Measurements from ENCODE around the gene ANKS1B. TPM values are rescaled to one million over a fixed set of nuclear protein-coding genes. Genes with fewer than 3 reads are reported as not detected.

The ANKS1B gene
- total RNA-seq, 6 experiments from 2014 or later: 0.31 to 0.66 (median 0.37) TPM

DNA sequence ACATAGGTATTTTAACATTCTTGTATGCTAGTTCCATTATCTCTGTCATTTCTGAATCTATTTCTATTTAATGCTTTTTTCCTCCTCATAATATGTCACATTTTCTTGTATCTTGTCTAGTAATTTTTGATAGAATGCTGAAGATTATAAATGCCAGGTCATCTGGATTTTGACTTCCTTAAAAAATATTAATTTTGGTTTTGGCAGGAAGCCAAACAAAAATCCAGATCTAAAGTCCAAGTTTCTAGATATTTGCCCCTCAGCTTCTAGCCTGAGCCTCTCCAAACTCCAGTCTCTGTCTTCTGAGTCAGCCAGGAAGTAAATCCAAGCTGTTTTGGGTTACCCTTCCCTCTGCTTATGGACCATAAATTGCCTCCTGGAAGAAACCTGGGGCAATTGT is 1004.2 kb downstream of the ANKS1B start:
- Mint-ChIP-seq H3K4me1 (ENCODE audit: low read depth) (no peaks in the 10 kb centered on the region), H3K9me3 (peaks cover 5% of the 10 kb centered on the region; the same call in 1 of the 2 replicates), H3K27ac (no peak overlapping the region), H3K4me3 (no peak overlapping the region), H3K27me3 (ENCODE audit: insufficient read depth) (peaks cover 2% of the 10 kb centered on the region; the same call in 1 of the 2 replicates), H3K36me3 (ENCODE audit: low read depth) (no peaks in the 10 kb centered on the region)
- TF ChIP-seq, protein P1, sequence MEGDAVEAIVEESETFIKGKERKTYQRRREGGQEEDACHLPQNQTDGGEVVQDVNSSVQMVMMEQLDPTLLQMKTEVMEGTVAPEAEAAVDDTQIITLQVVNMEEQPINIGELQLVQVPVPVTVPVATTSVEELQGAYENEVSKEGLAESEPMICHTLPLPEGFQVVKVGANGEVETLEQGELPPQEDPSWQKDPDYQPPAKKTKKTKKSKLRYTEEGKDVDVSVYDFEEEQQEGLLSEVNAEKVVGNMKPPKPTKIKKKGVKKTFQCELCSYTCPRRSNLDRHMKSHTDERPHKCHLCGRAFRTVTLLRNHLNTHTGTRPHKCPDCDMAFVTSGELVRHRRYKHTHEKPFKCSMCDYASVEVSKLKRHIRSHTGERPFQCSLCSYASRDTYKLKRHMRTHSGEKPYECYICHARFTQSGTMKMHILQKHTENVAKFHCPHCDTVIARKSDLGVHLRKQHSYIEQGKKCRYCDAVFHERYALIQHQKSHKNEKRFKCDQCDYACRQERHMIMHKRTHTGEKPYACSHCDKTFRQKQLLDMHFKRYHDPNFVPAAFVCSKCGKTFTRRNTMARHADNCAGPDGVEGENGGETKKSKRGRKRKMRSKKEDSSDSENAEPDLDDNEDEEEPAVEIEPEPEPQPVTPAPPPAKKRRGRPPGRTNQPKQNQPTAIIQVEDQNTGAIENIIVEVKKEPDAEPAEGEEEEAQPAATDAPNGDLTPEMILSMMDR (IDR thresholded peaks at IDR 0.05): no peak
- DNase-seq: no peak

DNA sequence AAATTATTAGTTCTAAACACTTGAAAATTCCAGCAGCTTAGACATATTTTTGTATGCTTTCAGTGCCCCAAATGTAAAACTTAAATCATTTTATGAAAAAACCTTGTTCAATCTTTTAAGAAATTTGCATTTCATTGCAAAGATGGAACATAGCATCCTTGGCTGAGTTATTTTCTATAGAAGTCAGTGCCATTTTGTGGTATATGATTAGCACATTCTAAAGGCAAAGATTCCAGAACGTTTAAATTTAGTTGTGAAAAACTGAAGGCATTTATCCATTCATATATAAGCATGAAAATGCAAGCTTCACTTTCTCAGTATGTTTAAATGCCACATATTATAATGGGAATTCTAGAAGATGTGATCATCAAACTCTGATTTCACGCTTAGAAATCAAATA is 1007.5 kb downstream of the ANKS1B start:
- Mint-ChIP-seq H3K4me3 (no peak overlapping the region), H3K9me3 (peaks cover 5% of the 10 kb centered on the region; the same call in 1 of the 2 replicates), H3K27me3 (ENCODE audit: insufficient read depth) (peaks cover 2% of the 10 kb centered on the region; the same call in 1 of the 2 replicates), H3K4me1 (ENCODE audit: low read depth) (no peaks in the 10 kb centered on the region), H3K36me3 (ENCODE audit: low read depth) (no peaks in the 10 kb centered on the region), H3K27ac (no peak overlapping the region)
- DNase-seq: no peak
- TF ChIP-seq, protein P1 (IDR thresholded peaks at IDR 0.05): no peak

DNA sequence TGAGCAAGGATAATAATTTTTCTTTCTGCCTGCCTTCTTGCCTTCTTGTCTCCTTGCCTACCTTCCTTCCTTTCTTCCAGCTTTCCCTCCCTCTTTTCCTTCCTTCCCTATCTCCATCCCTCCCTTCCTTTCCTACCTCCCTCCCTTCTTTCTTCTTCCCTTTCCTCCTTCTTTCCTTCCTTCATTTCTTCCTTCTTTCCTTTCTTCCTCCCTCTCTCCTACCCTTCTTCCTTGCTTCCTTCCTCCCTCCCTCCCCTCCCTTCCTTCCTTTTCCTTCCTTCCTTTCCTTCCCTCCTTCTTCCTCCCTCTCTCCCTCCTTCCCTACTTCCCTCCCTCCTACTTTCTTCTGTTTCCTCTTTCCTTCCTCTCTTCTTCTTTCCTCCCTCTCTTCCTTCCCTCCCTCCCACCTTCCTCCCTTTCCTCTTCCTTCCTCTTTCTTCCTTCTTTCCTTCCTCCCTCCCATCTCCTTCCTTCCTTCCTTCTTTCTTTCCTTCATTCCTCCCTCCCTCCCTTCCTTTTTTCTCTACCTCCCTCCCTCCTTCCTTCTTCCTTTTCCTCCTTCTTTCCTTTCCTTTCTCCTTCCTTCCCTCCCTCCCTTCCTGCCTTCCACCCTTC is 1009.9 kb downstream of the ANKS1B start:
- no peak overlapping the region for H3K27ac Mint-ChIP-seq
- H3K9me3 Mint-ChIP-seq: no peaks in the 10 kb centered on the region; the same call in 1 of the 2 replicates
- DNase-seq: no peak
- H3K4me3 Mint-ChIP-seq: no peak overlapping the region
- TF ChIP-seq, protein P1 (IDR thresholded peaks at IDR 0.05): no peak
- H3K4me1 Mint-ChIP-seq (ENCODE audit: low read depth): no peaks in the 10 kb centered on the region
- no peaks in the 10 kb centered on the region for H3K36me3 Mint-ChIP-seq (ENCODE audit: low read depth)
- H3K27me3 Mint-ChIP-seq (ENCODE audit: insufficient read depth): peaks cover 1% of the 10 kb centered on the region; the same call in 1 of the 2 replicates

DNA sequence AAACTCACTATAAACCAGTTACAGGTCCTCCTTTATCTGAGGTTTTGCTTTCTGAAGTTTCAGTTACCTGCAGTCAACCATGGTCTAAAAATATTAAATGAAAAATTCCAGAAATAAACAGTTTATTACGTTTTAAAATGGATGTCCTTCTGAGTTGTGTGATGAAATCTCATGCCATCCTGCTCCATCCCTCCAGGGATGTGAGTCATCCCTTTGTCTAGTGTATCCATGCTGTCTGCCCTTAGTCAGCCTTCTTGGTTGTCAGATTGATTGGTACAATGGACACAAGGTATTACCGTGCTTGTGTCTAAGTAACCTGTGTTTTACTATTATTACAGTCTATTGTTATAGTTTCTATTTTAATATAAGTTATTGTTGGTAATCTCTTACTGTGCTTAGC is 1011.3 kb downstream of the ANKS1B start:
- H3K4me1 Mint-ChIP-seq (ENCODE audit: low read depth): no peaks in the 10 kb centered on the region
- TF ChIP-seq, protein P1 (IDR thresholded peaks at IDR 0.05): no peak
- DNase-seq: no peak
- H3K9me3 Mint-ChIP-seq: no peaks in the 10 kb centered on the region
- no peaks in the 10 kb centered on the region for H3K36me3 Mint-ChIP-seq (ENCODE audit: low read depth)
- H3K27ac Mint-ChIP-seq: no peak overlapping the region
- H3K4me3 Mint-ChIP-seq: no peak overlapping the region
- H3K27me3 Mint-ChIP-seq (ENCODE audit: insufficient read depth): peaks cover 1% of the 10 kb centered on the region; the same call in 1 of the 2 replicates

DNA sequence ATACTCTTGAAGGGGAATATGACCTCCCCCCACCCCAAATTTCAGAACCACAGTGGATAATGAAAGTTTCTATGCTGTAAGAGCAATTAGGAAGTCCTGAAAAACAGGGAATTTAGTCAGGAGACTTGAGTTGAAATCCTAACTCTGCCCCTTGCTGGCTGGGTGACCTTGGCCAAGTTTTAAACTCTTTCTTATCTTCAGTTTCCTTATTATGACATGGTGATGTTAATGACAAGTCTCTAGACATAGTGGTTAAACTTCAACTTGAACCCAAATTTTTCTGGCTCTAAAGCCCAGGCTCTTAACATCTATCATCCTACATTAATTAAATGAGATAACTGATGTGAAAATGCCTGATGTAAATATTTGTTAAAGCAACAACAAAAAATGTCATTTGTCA is 1013.8 kb downstream of the ANKS1B start:
- Mint-ChIP-seq H3K9me3 (no peaks in the 10 kb centered on the region), H3K4me1 (ENCODE audit: low read depth) (no peaks in the 10 kb centered on the region), H3K36me3 (ENCODE audit: low read depth) (no peaks in the 10 kb centered on the region), H3K4me3 (no peak overlapping the region), H3K27me3 (ENCODE audit: insufficient read depth) (peaks cover 1% of the 10 kb centered on the region; the same call in 1 of the 2 replicates), H3K27ac (no peak overlapping the region)
- TF ChIP-seq, protein P1 (IDR thresholded peaks at IDR 0.05): no peak
- no peak for DNase-seq
